ENCODE measurements around the gene AUP1.

Gene AUP1

GRCh38 chr2:74535440-74535965 lies 6.0 kb upstream of the AUP1 start:
- no peak for DNase-seq (ENCODE audit: low spot score)

DNA sequence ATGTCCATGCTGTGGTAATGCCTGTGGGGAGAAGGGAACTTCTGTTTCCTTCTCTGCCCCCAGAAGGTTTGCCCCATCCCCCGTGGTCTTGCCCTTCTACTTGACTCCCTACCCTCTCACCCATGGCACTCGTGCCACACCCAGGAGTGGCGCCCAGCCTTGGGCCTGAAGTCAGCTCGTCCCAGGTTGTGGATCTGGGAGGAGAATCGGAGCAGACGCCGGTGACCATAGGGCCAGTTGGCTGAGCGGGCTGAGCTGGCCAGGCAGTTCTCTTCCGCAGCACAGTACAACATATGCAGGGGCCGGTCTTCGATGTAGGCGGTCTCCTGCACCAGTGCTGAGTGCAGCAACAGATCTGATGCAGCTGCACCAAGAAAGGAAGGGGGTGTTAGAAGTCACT lies 4.9 kb upstream of the AUP1 start:
- DNase-seq (ENCODE audit: low spot score) = no peak

- DNase-seq (ENCODE audit: low spot score) = no peak
Observed at GRCh38 chr2:74533464-74533863, 4.0 kb upstream of the AUP1 start.

- no peak for DNase-seq (ENCODE audit: low spot score)
Observed at GRCh38 chr2:74532222-74532621, 2.7 kb upstream of the AUP1 start.

GRCh38 chr2:74531666-74532065 lies 2.2 kb upstream of the AUP1 start:
- no peak for DNase-seq (ENCODE audit: low spot score)

DNA sequence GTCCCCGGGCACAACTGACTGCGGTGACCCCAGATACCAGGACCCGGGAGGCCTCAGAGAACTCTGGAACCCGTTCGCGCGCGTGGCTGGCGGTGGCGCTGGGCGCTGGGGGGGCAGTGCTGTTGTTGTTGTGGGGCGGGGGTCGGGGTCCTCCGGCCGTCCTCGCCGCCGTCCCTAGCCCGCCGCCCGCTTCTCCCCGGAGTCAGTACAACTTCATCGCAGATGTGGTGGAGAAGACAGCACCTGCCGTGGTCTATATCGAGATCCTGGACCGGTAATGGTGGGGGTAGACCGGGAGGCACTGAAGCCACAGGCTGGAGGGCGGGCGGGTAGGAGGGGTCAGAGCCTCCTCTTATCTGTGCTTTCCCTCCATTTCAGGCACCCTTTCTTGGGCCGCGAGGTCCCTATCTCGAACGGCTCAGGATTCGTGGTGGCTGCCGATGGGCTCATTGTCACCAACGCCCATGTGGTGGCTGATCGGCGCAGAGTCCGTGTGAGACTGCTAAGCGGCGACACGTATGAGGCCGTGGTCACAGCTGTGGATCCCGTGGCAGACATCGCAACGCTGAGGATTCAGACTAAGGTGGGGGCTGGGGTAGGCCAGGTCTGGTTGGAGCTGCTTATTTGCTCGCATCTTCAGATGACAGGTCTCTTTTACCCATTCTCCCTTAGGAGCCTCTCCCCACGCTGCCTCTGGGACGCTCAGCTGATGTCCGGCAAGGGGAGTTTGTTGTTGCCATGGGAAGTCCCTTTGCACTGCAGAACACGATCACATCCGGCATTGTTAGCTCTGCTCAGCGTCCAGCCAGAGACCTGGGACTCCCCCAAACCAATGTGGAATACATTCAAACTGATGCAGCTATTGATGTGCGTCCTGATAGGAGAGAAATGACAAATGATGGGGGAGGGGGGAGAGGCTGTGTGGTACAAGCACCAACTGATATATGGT lies 1.0 kb upstream of the AUP1 start:
- no peak for DNase-seq (ENCODE audit: low spot score)

DNA sequence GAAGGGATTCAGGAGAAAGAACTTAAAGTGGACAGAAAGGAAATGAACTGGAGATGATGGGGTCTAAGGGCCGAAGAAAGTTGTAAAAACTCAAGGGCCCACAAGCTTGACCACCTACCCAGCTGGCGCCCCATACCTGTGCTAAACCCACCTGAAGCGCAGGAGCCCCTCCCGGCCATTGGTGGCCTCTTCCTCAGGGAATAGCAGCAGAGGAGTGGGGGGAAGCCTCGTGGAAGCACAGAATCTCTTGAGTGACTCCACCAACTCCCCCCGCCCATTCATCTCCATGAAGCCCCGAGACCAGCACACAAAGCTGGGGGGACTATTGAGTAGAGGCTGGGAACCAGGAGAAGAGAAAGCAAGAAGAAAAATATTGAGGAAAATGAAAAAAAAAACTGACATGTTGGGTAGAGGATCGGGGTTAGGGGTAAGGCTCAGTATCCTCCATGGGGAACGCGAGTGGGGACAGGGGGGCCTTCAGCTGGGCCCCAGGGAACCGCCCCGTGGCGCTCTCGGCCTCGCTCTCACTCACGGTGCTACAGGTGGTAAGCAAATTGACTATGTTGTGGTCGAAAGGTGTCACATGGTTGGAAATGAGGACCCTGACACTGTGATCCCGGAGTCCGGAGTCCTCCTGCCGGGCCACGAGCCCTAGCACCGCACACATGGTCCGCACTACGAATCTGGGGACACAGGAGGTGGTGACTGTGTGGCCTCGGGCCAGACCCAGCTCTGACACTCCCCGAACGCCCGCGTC lies 728 bp downstream of the AUP1 start:
- DNase-seq (ENCODE audit: low spot score) = no peak

- DNase-seq (ENCODE audit: low spot score) = no peak
Observed at GRCh38 chr2:74527741-74528140, 1.8 kb downstream of the AUP1 start.

GRCh38 chr2:74526649-74527230 lies 2.8 kb downstream of the AUP1 start:
- DNase-seq (ENCODE audit: low spot score) = no peak

DNA sequence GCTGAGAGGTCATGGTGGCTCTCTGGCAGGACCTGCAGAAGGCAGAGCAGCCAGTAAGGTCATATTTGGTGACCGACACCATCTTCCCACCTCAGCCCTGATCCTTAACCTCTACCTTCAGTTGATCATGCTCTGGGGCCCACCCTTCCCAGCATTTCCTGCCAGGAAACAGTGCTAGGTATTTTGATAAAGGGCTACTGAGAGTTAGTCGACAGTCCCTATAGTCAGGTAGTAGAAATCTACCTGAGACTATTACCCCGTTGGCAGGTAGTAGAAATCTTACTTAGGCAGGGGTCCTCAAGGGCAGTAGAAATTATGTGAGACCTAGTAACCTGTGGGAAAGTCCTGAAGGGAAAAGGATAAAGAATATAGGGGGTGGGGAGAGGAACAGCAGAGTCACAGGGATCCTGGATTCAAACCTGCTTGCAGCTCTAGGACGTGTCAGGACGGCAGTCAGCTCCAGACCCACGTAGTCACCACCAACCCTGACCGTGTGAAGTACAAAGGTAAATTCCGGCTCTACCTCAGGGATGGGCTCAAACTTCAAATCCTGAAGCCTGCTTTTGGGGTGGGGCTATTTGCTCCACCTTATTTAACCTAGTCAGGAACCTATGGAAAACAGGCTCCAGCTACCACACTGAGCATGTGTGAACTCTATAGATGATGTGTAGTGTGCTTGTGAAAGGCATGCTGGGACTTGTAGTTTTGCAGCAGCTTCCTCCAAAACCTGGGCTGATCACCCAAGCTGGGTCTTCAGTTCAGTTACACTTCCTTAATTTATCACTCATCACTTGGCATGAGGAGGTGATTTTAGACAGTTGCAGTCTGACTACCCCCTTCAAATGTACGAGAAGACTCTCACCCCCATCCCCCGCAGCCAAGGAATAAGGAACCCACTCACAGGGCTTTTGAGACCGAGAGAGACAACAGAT lies 3.5 kb downstream of the AUP1 start, which contains the start of gene DQX1:
Gene DQX1 (minus strand): TSS at position 515 of the 932 bp plus-strand sequence. CDS start 502 bp downstream, at position 13.
- no peak for DNase-seq (ENCODE audit: low spot score)

- DNase-seq (ENCODE audit: low spot score) = no peak
Observed at GRCh38 chr2:74524955-74525716, 4.4 kb downstream of the AUP1 start.

- no peak for DNase-seq (ENCODE audit: low spot score)
Observed at GRCh38 chr2:74524005-74524404, 5.5 kb downstream of the AUP1 start.

- no peak for DNase-seq (ENCODE audit: low spot score)
Observed at GRCh38 chr2:74522516-74522915, 7.0 kb downstream of the AUP1 start.

DNA sequence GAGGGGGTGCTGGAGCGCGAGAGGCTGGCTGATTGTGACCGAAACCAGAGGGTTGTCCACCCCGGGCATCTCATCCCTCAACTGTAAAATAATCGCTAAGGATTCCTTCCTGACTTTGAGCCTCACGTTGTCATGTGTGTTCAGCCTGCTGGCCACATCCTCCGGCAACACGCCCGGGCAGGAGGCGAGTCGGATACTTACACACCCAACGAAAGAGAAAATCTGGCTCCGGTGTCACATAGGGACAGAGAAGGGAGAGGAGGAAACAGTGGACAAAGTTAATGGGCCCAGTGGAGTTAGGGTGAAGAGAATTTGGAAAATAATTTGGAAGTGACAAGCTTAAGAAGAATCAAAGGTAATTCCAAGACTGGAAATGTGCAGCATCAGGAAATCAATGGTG lies 12.9 kb downstream of the AUP1 start:
- no peak for DNase-seq (ENCODE audit: low spot score)

DNA sequence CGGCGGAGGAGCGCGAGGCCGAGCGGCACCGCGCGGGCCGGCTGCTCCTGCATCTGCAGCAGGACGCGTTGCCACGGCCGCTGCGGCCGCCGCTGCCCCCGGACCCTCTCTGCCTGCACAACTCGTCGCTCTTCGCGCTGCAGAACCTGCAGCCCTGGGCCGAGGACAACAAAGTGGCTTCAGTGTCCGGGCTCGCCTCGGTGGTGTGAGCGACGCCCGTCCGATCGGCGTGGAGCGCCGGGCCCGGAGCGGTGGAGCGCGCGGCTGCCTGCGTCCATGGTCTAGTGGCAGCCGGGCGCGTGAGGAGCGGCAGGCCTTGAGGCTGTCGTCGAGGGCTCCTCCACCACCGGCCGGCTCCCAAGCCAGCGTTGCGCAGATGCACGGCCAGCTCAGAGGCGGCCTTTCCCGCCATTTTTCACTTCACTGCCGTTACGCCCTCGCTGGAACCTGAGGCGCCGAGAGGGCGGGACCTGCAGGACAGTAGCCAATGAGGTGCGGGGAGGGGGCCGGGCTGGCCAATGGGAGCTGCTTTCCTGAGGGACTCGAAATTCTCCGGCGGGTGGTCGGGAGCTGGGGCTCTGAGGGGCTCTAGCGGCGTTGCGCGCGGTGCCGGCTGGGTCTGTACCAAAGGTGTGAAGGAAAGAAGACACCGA lies 13.4 kb downstream of the AUP1 start:
- peak; percentile 82 for DNase-seq (ENCODE audit: low spot score)

DNA sequence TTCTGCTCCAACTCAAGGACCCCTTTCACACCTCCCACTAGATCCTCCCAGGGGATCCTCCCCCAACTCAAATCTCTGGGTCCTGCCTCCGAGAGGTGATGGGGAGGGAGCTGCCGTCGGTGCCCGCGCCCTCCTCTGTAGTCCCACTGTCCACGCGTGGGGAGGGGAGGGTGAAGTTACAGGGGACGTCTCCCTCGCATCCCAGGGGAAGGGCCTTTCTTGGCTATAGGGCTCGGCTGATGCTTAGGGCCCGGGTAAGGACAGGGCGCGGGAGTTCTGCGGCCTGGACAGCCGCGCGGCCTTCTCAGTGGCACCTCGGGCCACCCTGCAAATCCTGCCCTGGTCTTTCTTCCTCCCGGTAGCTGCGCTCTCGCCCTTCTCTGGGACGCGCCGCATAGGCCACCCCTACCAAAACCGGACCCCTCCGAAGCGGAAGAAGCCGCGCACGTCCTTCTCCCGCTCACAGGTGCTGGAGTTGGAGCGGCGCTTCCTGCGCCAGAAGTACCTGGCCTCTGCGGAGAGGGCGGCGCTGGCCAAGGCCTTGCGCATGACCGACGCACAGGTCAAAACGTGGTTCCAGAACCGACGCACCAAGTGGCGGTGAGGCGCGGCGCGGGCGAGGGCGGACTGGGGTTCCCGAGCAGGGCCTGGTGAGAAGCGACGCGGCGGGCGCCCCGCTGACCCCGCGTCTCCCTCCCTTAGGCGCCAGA lies 14.1 kb downstream of the AUP1 start:
- peak; percentile 61 for DNase-seq (ENCODE audit: low spot score)

- peak; percentile 64 for DNase-seq (ENCODE audit: low spot score)
Observed at GRCh38 chr2:74514368-74515270, 14.9 kb downstream of the AUP1 start, which contains the start of gene TLX2. TLX2 (plus strand) TSS chr2:74514450; CDS start chr2:74514807, 357 bp downstream.

Data from ecto neural progenitor cell (in vitro differentiated cells).